CD4-positive, alpha-beta T cell treated with Interleukin-4 for 1 hour (primary cell): ENCODE data around the gene JPH2.

Experiments used
- DNase-seq, 2 donors: peaks; one replicate each; pipeline ENCODE4 v3.0.0-alpha.2; 2020 to 2022

JPH2 gene

GRCh38 chr20:44186674-44187053 lies 324 bp downstream of the JPH2 start:
- DNase-seq: no peak

DNA sequence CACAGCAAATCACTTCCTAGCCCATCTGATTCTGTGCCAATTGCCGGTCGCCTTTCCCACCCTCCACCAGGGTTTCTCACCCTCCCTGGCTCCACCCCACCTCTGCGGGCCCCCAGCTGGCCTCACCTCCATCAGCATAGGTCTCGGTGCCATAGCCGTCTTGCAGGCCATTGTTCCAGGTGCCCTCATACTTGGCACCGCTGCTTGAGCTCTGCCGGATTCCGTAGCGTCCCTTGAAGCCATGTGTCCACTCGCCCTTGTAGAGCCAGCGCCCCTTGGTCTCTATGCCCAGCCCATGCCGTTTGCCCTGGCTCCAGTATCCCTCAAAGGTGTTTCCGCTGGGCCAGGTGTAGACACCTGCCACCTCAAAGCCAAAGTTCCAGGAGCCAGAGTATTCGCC lies 787 bp downstream of the JPH2 start:
- DNase-seq: no peak

GRCh38 chr20:44185574-44185973 lies 1.4 kb downstream of the JPH2 start:
- no peak for DNase-seq

DNA sequence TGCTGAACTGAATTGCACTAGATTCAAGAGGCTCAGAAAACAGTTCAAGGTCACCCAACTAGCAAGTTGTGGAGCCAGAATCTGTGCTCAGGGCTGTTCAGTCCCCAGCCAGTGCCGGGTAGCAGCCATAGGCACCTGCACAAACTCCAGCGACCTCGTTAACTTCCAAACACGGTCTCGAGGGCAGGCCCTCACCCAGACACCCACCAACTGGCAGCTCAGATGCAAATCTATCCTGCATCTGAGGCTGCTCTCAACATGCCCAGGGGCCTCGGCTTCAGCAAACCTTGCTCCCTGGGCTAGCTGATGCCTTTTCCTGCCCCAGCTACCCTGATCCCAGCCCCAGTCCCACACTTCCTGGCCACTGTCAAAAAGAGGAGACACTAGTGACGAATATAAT lies 3.7 kb downstream of the JPH2 start:
- DNase-seq: no peak

DNA sequence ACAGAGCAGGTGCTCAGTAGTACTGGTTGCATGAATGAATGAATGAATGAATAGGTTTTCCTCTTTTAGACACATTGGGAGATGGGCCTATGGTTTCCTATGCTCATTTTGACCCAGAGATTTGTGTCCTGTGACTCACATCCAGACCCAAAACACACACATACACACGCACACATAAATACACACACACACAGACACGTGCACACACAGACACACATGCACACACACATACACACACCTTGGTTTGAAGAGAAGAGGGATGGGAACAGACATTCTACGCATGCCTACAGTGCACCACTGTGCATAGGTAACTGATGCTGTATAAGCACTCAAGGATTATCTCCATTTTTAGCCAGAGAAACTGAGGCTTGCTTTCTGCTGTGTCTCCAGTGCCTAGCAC lies 4.1 kb downstream of the JPH2 start:
- no peak for DNase-seq

GRCh38 chr20:44182135-44182765 lies 4.7 kb downstream of the JPH2 start:
- no peak for DNase-seq

GRCh38 chr20:44181611-44182010 lies 5.4 kb downstream of the JPH2 start:
- DNase-seq: no peak

DNA sequence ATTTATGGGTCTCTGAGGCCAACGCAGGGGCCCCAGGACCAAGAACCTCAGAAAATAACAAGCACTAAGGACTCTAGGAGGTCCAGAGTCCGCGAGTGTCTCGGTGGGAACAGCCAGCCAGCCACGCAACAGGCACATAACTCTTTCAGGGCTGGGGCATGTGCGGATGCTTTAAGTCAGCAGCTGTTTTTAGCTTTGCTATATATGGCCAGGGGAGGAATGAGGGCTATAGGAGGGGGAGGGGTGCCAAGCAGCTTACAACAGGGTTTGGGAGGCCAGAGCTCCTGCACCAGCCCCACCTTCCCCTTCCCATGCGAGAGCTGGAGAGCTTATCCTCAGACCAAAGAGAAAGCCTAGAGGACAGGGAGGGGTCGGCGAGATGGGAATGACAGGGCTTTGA lies 6.2 kb downstream of the JPH2 start:
- DNase-seq: no peak

- no peak for DNase-seq
Measured at GRCh38 chr20:44176833-44177534, 10.0 kb downstream of the JPH2 start.

GRCh38 chr20:44174996-44175765 lies 11.8 kb downstream of the JPH2 start:
- DNase-seq: no peak

GRCh38 chr20:44173846-44174245 lies 13.1 kb downstream of the JPH2 start:
- DNase-seq: no peak

GRCh38 chr20:44173116-44173515 lies 13.9 kb downstream of the JPH2 start:
- DNase-seq: no peak

DNA sequence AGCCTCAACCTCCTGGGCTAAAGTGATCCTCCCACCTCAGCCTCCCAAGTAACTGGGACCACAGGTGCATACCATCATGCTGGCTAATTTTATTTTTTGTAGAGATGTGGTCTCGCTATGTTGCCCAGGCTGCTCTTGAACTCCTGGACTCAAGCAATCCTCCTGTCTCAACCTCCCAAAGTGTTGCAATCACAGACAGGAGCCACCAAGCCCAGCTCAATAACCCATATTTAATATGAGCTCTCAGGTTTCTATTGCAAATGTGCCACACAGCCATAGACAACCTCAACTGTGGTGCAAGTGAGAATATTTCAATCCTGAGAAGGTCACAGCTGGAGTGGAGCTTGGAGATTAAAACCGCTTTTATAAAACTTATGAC lies 14.4 kb downstream of the JPH2 start:
- DNase-seq: no peak

GRCh38 chr20:44171775-44172571 lies 15.0 kb downstream of the JPH2 start:
- no peak for DNase-seq

GRCh38 chr20:44170816-44171410 lies 16.1 kb downstream of the JPH2 start:
- DNase-seq: no peak

- no peak for DNase-seq
Measured at GRCh38 chr20:44167736-44168135, 19.3 kb downstream of the JPH2 start.

DNA sequence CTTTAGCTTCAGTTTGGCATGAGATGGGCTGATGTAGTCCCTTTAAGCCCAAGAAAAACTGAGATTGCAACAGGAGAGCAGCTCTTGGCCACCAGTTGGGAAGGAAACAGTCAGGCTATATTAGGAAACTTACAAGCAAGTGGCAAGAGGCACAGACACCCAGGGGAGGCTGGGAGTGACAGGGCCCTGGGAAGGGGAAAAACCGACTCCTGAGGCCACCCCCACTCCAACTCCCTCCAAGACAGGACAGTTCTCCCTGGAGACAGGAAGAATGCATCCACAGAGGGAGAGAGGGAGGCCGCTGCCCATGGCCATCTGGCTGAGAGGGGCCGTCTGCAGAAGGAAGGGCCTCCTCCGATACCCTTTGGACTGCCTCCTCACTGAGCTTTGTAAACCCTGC lies 20.5 kb downstream of the JPH2 start:
- DNase-seq: no peak

DNA sequence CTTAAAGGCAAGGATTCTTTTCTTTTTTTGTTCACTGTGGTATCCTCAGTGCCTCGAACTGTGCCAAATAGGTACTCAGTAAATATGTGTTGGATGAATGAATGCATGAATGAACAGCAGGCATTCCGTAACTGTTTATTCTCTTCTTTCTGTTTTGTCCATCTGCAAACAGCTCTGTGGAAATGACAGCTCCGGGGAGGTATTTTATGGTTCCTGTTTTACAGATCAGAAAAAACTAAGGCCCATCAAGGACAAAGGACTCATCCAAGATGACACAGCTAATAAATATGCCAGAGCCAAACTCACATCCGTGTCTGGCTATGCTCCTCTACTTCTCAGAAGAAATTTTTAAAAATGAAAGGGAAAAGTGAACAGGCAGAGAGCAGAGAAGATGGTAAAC lies 21.0 kb downstream of the JPH2 start:
- no peak for DNase-seq

DNA sequence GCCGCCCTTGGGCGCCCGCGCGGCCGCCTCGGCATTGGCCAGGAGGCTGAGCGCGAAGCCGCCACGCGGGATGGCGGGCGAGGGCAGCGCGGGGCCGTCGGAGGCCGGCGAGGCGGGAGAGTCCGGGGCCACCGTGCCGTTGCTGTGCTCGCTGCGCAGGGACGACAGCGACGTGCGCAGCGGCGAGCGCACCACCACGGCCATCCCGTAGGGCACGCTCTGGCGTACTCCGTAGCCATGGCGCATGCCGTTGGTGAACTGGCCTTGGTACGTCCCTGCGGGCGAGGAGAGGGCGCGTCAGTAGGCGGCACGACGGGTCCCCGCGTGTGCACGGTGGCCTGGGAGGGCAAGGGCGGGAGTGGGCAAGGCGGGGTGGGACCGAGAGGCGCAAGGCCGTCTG lies 26.9 kb downstream of the JPH2 start:
- no peak for DNase-seq

DNA sequence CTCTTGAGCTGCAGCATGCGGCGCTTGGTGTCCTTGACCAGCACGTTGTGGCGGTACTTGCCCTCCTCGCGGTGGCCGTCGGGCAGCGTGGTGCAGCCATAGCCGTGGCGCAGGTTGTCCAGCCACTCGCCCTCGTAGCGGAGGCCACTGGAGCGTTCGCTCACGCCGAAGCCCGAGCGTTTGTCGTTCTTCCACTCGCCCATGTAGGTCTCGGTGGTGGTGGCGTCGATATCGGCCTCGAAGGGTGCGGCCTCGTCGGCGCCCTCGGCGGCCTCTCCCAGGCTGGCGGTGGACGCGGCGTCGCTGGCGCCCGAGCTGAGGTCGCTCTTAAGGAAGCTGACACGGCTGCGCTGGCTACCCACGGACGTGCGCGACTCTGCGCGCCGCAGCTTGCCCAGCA lies 27.3 kb downstream of the JPH2 start:
- no peak for DNase-seq

GRCh38 chr20:44159125-44159524 lies 27.9 kb downstream of the JPH2 start:
- no peak for DNase-seq

GRCh38 chr20:44157061-44157460 lies 29.9 kb downstream of the JPH2 start:
- DNase-seq: no peak

- no peak for DNase-seq
Measured at GRCh38 chr20:44154521-44155001, 32.4 kb downstream of the JPH2 start.
